Tibial nerve (tissue), 4 donors: ENCODE results near the gene LSG1.

ENCODE experiments used
- EP300 ChIP-seq, 2 donors: sonication (generic); formaldehyde crosslinking; IDR thresholded peaks; one replicate each; pipeline ENCODE4 v1.6.1; 2017; ENCODE audit warnings: antibody characterized with exemption in 2 of 2, mild to moderate bottlenecking in 1 of 2
- POLR2A ChIP-seq, 2 donors: fragments of 450-650 bp; IDR thresholded peaks; one replicate each; pipeline ENCODE4 v1.6.1; 2017; ENCODE audit warnings: antibody characterized with exemption in 2 of 2, mild to moderate bottlenecking in 2 of 2, moderate library complexity in 2 of 2
- TF ChIP-seq, protein P1 (sequence below), 5 experiments: fragments of 200-600 bp in 3 of 5; fragments of 450-650 bp in 2 of 5; sonication (generic) in 3 of 5; IDR thresholded peaks; one replicate each; pipeline ENCODE4 v1.5.1; 2016 to 2019; ENCODE audit warnings: antibody characterized with exemption in 5 of 5, mild to moderate bottlenecking in 3 of 5, moderate library complexity in 2 of 5

DNA sequence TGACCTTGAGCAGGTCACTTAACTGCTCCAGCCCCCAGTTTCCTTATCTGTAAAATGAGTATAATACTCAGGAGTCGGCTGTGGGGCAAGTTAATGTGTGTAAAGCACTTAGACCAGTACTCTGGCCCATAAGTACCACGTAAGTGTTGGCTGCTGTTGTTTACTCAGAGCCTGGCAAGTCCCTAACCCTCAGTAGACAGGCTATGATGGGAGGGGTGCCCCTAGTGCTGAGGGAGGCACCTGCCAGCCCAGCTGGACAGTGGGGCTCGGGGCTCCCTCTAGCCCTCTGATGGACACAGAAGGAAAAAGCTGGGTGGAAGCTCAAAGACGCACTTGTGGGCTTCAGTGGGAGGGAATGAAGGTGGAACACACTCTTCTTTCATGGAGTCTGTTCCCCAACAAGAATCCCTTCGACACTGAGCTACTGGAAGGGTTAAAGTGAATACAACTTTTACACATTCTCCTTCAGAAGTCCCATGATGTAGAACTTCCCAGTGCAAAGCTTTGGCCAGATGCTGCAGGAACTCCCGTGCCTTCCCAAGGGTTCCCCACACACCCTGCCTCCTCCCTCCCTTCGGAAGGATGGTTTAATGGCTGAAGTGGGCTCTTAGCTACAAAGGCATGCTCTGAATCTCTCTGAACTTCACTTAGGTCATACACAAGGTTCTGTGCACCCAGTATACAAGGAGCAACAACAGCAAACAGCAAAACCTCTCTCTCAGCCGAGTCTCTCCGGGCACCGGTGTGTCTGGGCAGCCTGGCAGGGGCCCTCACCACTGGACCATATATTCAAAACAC is 64.2 kb downstream of the LSG1 start:
- no peak for TF ChIP-seq EP300 (IDR thresholded peaks at IDR 0.05)
- TF ChIP-seq, protein P1, sequence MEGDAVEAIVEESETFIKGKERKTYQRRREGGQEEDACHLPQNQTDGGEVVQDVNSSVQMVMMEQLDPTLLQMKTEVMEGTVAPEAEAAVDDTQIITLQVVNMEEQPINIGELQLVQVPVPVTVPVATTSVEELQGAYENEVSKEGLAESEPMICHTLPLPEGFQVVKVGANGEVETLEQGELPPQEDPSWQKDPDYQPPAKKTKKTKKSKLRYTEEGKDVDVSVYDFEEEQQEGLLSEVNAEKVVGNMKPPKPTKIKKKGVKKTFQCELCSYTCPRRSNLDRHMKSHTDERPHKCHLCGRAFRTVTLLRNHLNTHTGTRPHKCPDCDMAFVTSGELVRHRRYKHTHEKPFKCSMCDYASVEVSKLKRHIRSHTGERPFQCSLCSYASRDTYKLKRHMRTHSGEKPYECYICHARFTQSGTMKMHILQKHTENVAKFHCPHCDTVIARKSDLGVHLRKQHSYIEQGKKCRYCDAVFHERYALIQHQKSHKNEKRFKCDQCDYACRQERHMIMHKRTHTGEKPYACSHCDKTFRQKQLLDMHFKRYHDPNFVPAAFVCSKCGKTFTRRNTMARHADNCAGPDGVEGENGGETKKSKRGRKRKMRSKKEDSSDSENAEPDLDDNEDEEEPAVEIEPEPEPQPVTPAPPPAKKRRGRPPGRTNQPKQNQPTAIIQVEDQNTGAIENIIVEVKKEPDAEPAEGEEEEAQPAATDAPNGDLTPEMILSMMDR (IDR thresholded peaks at IDR 0.05), result no peak
- TF ChIP-seq POLR2A (IDR thresholded peaks at IDR 0.05), result no peak
